Loucy (cell line): ENCODE data around the gene AKAIN1.

ENCODE experiments used
- H2AFZ ChIP-seq: fragments of 200-600 bp; sonication (generic); 2 replicates; pipeline ENCODE4 v1.6.0; 2016; ENCODE audit warnings: antibody characterized with exemption, mild to moderate bottlenecking, low read length, moderate library complexity
- H3F3A ChIP-seq: fragments of 200-600 bp; 2 replicates; pipeline ENCODE4 v1.6.0; 2016; ENCODE audit warnings: antibody characterized with exemption, low read depth, mild to moderate bottlenecking
- H3K27me3 ChIP-seq: fragments of 200-600 bp; sonication (generic); 2 replicates; pipeline ENCODE4 v1.6.1; 2014; ENCODE audit warnings: low read length, mild to moderate bottlenecking; ENCODE audit not compliant: insufficient read depth, poor library complexity, severe bottlenecking
- H3K36me3 ChIP-seq: fragments of 200-600 bp; sonication (generic); 2 replicates; pipeline ENCODE4 v1.6.1; 2016; ENCODE audit warnings: low read length; ENCODE audit not compliant: insufficient read depth
- H3K4me1 ChIP-seq: fragments of 200-600 bp; sonication (generic); 2 replicates; pipeline ENCODE4 v1.5.1; 2014; ENCODE audit warnings: low read length, mild to moderate bottlenecking; ENCODE audit not compliant: insufficient read depth, poor library complexity, severe bottlenecking
- H3K4me2 ChIP-seq: fragments of 200-600 bp; sonication (generic); 2 replicates; pipeline ENCODE4 v1.6.0; 2014; ENCODE audit warnings: antibody characterized with exemption, low read length, low read depth, mild to moderate bottlenecking; ENCODE audit not compliant: poor library complexity, severe bottlenecking
- H3K4me3 ChIP-seq: fragments of 200-600 bp; sonication (generic); 2 replicates; pipeline ENCODE4 v1.5.1; 2014; ENCODE audit warnings: low read length, mild to moderate bottlenecking, mixed read lengths; ENCODE audit not compliant: poor library complexity, severe bottlenecking
- H3K79me2 ChIP-seq: fragments of 200-600 bp; sonication (generic); 2 replicates; pipeline ENCODE4 v1.6.1; 2014; ENCODE audit warnings: low read length; ENCODE audit not compliant: insufficient read depth
- H3K9ac ChIP-seq: fragments of 200-600 bp; sonication (generic); 2 replicates; pipeline ENCODE4 v1.6.0; 2014; ENCODE audit warnings: mild to moderate bottlenecking, low read depth, low read length, moderate library complexity; ENCODE audit not compliant: poor library complexity, severe bottlenecking
- H3K9me2 ChIP-seq: fragments of 200-600 bp; sonication (generic); replicated peaks from 2 replicates; pipeline ENCODE4 v1.6.1; 2016; ENCODE audit warnings: low read depth, low read length, mixed read lengths
- H3K9me3 ChIP-seq: fragments of 200-600 bp; sonication (generic); 2 replicates; pipeline ENCODE4 v1.6.1; 2014; ENCODE audit warnings: mild to moderate bottlenecking, antibody characterized with exemption, low read length, low read depth; ENCODE audit not compliant: insufficient read depth
- H4K20me1 ChIP-seq: fragments of 200-600 bp; sonication (generic); 2 replicates; pipeline ENCODE4 v1.6.0; 2014; ENCODE audit warnings: antibody characterized with exemption, low read length, mild to moderate bottlenecking; ENCODE audit not compliant: insufficient read depth, poor library complexity, severe bottlenecking
- CTCF ChIP-seq: fragments of 200-600 bp; sonication (generic); conservative IDR thresholded peaks from 2 replicates; pipeline ENCODE4 v1.5.1; 2014; ENCODE audit warnings: mild to moderate bottlenecking, antibody characterized with exemption, low read length
- EZH2phosphoT487 ChIP-seq: fragments of 200-600 bp; IDR thresholded peaks from 2 replicates; pipeline ENCODE4 v1.6.1; 2018; ENCODE audit warnings: antibody characterized with exemption, mild to moderate bottlenecking, moderate library complexity, borderline replicate concordance

Gene AKAIN1

GRCh38 chr18:5166606-5167280, 30.3 kb downstream of the AKAIN1 start:
- Histone ChIP-seq H3K4me3 (no peak overlapping the region), H4K20me1 (no peaks in the 10 kb centered on the region), H2AFZ (no peak overlapping the region), H3K9ac (no peak overlapping the region), H3K27me3 (no peaks in the 10 kb centered on the region), H3K9me3 (no peaks in the 10 kb centered on the region), H3K4me2 (no peak overlapping the region), H3K4me1 (no peaks in the 10 kb centered on the region), H3F3A (no peaks in the 10 kb centered on the region), H3K36me3 (no peaks in the 10 kb centered on the region), H3K9me2 (no peaks in the 10 kb centered on the region), H3K79me2 (no peaks in the 10 kb centered on the region)
- TF ChIP-seq EZH2phosphoT487 (no peak), CTCF (no peak)

GRCh38 chr18:5164903-5165302, 32.2 kb downstream of the AKAIN1 start:
- H3K4me1 ChIP-seq: no peaks in the 10 kb centered on the region
- H4K20me1 ChIP-seq: no peaks in the 10 kb centered on the region
- no peak overlapping the region for H3K4me3 ChIP-seq
- no peaks in the 10 kb centered on the region for H3K9me2 ChIP-seq
- TF ChIP-seq CTCF: no peak
- TF ChIP-seq EZH2phosphoT487: no peak
- H3F3A ChIP-seq: no peaks in the 10 kb centered on the region
- no peaks in the 10 kb centered on the region for H3K27me3 ChIP-seq
- H3K36me3 ChIP-seq: no peaks in the 10 kb centered on the region
- no peaks in the 10 kb centered on the region for H3K9me3 ChIP-seq
- no peaks in the 10 kb centered on the region for H3K79me2 ChIP-seq
- H2AFZ ChIP-seq: no peak overlapping the region
- H3K4me2 ChIP-seq: no peak overlapping the region
- H3K9ac ChIP-seq: no peak overlapping the region

GRCh38 chr18:5162111-5162510, 34.9 kb downstream of the AKAIN1 start:
- H3K4me1 ChIP-seq: no peaks in the 10 kb centered on the region

More at GRCh38 chr18:5162111-5162510, 34.9 kb downstream of the AKAIN1 start:
- Histone ChIP-seq H3K9me2 (no peaks in the 10 kb centered on the region), H4K20me1 (no peaks in the 10 kb centered on the region), H3K4me3 (no peak overlapping the region), H3F3A (no peaks in the 10 kb centered on the region), H3K36me3 (no peaks in the 10 kb centered on the region), H2AFZ (no peak overlapping the region), H3K9ac (no peak overlapping the region), H3K79me2 (no peaks in the 10 kb centered on the region), H3K4me2 (no peak overlapping the region), H3K9me3 (no peaks in the 10 kb centered on the region), H3K27me3 (no peaks in the 10 kb centered on the region)
- TF ChIP-seq CTCF (no peak), EZH2phosphoT487 (no peak)
